ENCODE measurements around the gene MCCC2.
A peak's percentile ranks its signal among the peaks of the same experiment; 100 is the strongest.
"Not testable (repeated sequence)": the region's sequence is repeated elsewhere in the genome, so short reads cannot be mapped to it uniquely, and the experiment has no call there.

The MCCC2 gene

DNA sequence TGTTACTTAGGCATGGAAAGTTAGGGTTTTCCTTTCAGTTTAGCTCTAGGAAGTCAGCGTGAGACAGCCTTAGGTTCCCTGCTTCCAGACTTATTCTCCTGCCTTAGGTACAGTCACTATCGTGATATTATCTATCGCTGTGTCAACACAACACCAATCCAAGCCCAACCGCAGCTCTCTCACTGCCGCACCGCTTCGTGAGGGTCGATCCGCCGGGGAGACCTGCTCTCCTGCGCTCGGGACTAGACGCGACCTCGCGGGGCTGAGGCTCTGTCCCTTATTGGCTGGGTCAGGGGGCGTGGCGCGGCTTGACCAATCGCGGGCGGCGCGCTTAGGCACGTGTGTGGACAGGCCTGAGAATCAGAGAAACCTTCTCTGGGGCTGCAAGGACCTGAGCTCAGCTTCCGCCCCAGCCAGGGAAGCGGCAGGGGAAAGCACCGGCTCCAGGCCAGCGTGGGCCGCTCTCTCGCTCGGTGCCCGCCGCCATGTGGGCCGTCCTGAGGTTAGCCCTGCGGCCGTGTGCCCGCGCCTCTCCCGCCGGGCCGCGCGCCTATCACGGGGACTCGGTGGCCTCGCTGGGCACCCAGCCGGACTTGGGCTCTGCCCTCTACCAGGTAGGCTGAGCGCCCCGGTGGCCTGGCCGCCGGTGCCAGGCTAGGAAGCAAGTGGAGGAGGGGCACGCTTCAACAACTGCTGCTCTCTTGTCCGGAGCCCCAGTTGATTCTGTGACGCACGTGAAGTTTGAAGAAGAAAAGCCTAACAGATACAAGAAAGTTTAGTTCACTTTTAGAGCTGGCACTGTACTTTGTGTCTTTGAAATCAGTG, at the start of gene MCCC2:
Gene MCCC2 (plus strand): TSS at position 400 of the 825 bp plus-strand sequence. CDS start 86 bp downstream, at position 486.
- DNase-seq (ENCODE audit: low spot score): peak; percentile 98

DNA sequence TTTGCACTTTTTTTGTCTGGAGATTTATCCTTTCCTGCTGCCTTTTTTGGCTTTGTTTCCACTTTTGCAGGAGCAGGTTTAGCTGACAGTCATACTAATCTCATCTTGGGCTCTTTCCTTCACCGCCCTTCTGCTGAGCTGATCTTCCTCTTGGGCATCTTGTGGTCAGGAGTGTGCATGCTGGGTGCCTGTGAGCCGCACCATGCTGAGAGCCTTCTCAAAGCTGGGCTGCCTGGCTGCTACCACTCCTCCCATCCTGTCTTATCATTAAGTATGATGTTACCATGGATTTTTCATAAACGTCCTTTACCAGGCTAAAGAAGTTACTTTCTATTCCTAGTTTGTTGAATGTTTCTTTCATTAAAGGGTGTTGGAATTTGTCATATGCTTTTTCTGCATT, 49.5 kb upstream of the MCCC2 start:
- DNase-seq (ENCODE audit: low spot score): no peak

DNA sequence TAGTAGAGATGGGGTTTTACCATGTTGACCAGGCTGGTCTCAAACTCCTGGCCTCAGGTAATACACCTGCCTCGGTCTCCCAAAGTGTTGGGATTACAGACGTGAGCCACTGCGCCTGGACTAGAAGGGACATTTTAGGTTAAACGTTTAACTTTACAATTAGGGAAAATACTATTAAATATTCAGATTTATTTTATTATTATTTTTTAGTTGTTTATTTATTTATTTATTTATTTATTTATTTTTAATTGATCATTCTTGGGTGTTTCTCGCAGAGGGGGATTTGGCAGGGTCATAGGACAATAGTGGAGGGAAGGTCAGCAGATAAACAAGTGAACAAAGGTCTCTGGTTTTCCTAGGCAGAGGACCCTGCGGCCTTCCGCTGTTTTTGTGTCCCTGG, 36.3 kb upstream of the MCCC2 start:
- not testable (repeated sequence) for DNase-seq (ENCODE audit: low spot score)

DNA sequence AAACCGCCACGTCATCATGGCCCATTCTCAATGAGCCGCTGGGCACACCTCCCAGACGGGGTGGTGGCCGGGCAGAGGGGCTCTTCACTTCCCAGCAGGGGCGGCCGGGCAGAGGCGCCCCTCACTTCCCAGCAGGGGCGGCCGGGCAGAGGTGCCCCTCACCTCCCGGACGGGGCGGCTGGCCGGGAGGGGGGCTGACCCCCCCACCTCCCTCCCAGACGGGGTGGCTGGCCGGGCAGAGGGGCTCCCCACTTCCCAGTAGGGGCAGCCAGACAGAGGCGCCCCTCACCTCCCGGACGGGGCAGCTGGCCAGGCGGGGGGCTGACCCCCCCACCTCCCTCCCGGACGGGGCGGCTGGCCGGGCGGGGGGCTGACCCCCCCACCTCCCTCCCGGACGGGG, 35.6 kb upstream of the MCCC2 start:
- not testable (repeated sequence) for DNase-seq (ENCODE audit: low spot score)

DNA sequence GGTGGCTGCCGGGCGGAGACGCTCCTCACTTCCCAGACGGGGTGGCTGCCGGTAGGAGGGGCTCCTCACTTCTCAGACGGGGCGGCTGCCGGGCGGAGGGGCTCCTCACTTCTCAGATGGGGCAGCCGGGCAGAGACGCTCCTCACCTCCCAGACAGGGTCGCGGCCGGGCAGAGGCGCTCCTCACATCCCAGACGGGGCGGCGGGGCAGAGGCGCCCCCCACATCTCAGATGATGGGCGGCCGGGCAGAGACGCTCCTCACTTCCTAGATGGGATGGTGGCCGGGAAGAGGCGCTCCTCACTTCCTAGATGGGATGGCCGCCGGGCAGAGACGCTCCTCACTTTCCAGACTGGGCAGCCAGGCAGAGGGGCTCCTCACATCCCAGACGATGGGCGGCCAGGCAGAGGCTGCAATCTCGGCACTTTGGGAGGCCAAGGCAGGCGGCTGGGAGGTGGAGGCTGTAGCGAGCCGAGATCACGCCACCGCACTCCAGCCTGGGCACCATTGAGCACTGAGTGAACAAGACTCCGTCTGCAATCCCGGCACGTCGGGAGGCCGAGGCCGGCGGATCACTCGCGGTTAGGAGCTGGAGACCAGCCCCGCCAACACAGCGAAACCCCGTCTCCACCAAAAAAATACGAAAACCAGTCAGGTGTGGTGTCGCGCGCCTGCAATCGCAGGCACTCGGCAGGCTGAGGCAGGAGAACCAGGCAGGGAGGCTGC, 35.0 kb upstream of the MCCC2 start:
- not testable (repeated sequence) for DNase-seq (ENCODE audit: low spot score)

DNA sequence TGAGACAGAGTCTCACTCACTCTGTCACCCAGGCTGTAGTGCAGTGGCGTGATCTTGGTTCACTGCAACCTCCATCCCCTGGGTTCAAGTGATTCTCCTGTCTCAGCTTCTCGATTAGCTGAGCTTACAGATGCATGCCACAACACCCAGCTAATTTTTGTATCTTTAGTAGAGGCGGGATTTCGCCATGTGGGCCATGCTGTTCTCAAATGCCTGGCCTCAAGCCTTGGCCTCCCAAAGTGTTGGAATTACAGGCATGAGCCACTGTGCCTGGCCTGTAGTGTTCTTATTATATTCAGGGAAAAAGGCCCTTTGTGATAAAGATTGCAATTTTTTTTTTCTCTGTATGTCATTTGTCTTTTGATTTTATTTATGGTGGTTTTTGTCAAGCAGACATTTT, 24.0 kb upstream of the MCCC2 start:
- DNase-seq (ENCODE audit: low spot score): no peak

DNA sequence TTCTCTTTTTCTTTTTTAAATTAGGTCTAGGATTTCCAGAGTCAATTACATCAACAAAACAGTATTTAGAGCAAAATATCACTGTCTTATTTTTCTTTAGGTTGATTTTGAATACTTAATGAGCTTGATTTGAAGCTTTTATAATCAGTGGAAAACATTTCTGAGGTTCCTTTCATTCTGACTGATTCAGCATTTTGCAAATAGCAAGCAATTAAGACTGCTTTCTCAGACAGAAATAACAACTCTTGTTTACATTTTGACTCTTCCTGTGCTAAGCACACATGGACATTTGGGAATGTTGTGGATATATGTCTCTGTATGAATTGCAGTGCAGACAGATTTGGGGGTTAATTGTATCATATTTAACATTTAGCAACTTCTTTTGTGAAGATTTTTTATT, 22.2 kb upstream of the MCCC2 start:
- DNase-seq (ENCODE audit: low spot score): no peak

DNA sequence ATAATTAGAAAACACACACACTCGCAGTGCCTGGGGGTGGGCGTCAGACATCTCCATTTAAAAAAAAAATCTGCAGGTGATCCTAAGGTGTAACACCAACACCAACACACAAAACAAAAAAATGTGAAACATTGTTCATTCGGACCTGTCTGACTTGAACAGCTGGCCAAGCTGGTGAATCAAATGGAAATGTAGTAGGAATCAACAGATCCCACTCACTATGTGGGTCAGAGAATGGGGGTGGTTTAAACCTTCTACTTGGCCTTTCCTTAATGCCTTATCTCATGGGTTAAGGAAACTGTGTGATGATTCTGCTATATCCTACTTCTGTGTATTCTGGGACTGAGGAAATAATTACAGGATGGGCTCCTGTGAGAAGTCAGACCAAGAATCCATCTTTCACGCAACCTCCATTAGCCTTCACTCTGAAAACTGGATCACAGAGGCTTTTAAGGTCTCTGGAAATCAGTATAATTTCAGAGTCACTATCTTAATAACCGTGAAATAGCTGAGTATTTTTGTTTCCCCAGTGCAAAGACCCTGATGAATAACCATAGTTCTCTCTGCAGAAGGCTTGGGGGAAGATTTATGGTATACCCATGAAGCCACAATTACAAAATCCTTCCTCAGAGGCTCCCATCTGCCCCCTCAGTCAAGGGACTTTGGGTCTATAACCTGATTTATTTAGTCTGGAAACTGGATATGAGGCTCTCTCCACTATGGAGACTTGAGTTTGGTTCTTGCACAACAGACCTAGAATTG, 17.2 kb upstream of the MCCC2 start:
- DNase-seq (ENCODE audit: low spot score): no peak

DNA sequence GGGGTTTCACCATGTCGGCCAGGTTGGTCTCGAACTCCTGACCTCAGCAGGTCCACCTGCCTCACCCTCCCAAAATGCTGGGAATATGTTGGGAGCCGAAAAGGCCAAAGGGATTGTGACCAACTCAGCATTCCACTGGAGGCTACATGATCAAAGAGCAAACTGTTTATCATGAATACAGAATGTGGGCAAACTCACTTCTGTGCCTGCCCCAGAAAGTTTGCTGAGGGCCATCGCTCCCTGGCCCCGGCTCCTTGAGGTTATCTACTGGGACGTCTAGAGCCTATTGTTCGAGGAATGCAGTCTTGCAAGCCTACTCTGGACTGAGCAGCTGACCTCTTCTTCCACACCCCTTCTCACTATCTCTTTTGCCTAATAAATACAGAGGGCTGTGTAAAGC, 15.3 kb upstream of the MCCC2 start:
- not testable (repeated sequence) for DNase-seq (ENCODE audit: low spot score)

DNA sequence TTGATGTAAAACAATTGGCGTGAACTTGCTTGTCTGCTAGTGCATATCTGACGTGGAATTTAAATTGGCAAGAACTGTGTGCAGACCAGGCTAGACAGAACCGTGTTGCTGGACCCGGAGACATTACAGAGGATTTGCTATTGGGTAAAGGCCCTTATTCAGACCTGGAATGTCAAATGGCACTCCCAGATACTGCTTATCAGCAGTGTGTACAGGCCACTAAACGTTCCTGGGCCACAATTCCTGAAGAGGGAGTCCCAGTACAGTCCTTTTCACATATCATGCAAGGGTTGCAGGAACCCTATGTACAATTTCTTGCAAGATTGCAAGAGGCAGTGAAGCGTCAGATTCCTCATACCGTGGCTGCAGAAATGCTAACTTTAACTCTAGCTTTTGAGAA, 13.5 kb upstream of the MCCC2 start:
- DNase-seq (ENCODE audit: low spot score): no peak

DNA sequence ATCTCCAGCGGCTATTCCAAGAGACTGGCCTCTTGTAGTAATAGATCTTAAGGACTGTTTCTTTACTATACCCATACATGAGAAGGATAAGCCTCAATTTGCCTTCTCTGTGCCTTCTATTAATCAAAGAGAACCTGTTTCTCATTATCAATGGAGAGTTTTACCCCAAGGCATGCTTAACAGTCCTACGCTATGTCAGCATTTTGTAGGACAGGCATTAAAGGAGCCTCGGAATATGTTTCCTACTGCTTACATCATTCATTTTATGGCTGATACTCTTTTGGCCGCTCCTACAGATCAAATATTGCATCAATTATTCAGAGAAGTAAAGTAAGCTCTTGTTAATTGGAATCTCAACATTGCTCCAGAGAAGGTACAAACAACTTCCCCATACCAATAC, 11.6 kb upstream of the MCCC2 start:
- DNase-seq (ENCODE audit: low spot score): not testable (repeated sequence)

DNA sequence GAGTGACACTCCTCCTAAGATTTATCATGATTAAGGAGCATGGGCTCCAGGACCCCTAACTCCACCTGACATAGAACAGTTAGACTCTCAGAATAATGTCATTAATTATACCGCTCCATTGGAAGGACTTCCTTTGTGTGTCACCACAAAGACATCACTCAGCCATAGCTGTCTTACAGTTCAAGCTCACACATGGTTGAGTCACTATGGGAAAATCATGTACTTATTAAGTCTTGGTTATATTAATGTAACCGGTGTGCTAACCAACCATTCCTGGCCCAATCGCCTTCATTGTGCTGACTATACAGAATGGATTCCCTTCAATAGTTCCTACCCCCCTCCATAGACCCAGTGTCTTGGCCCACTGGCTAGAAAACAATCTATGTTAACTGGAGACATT, 10.9 kb upstream of the MCCC2 start:
- DNase-seq (ENCODE audit: low spot score): no peak

DNA sequence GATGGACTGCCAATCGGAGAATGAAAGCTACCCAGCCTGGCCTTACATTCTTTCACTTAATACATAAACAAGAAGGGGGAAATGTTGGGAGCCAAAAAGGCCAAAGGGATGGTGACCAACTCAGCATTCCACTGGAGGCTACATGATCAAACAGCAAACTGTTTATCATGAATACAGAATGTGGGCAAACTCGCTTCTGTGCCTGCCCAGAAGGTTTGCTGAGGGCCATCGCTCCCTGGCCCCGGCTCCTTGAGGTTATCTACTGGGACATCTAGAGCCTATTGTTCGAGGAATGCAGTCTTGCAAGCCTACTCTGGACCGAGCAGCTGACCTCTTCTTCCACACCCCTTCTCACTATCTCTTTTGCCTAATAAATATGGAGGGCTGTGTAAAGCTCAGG, 9.3 kb upstream of the MCCC2 start:
- not testable (repeated sequence) for DNase-seq (ENCODE audit: low spot score)

DNA sequence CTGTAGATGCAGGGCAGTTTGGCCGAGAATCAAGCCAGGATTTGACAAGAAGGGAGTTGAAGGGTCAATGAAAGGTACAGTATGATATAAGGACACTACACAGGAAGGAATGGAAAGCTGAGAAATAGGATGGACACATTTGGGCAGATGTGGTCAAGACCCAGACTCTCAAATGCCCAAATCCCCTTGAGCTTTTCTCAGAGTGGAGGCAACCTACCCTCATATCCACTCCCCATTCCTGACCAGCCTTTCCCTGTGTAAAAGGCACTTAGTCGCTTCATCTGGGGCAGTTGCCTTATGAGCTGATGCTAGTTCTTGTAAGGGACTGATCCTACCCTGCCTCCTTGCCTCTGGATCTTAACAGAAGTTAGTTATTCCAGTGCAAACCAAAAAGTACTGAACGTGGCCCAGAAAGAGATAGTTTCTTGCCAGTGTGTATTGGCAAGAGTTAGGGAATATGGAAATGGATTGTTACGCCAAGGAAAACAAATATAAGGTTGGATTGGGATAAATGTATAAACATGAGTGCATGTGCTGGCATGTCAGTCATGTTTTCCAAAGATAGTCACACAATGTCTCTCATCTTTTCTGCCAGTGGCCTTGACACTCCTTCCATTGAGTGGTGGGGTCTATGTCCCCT, 4.1 kb upstream of the MCCC2 start:
- DNase-seq (ENCODE audit: low spot score): no peak

DNA sequence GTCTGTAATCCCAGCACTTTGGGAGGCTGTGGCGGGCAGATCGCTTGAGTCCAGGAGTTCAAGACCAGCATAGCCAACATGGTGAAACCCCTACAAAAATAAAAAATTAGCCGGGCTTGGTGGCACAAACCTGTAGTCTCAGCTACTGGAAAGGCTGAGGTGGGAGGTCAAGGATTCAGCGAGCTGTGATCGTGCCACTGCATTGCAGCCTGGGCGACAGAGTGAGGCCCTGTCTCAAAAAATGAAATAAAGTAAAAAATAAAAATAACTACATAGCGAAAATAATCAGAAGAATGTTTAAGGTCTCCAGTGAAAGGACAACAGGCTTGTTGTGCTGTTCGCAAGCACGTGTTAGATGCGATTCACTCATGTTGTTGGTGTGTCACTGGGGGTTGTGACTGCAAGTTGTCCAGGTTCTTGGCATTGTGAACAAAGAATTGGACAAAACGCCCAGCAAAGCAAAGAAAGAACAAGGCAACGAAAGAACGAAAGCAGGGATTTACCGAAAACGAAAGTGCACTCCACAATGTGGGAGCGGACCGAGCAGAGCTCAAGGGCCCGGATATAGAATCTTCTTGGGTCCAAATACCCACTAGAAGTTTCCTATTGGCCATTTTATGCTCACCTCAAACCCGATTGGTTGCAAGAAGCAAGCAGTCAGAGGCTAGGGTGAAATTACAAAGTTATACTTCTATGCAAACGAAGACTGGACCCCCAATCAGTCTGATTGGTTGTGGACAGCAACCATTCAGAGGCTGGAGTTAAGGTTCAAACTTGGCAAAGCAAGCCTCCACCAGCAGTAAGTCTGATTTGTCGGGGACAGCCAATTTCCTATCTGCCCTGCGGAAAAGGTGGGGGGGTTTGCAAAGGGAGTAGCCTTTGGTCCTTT, 844 bp upstream of the MCCC2 start:
- peak; percentile 90 for DNase-seq (ENCODE audit: low spot score)

DNA sequence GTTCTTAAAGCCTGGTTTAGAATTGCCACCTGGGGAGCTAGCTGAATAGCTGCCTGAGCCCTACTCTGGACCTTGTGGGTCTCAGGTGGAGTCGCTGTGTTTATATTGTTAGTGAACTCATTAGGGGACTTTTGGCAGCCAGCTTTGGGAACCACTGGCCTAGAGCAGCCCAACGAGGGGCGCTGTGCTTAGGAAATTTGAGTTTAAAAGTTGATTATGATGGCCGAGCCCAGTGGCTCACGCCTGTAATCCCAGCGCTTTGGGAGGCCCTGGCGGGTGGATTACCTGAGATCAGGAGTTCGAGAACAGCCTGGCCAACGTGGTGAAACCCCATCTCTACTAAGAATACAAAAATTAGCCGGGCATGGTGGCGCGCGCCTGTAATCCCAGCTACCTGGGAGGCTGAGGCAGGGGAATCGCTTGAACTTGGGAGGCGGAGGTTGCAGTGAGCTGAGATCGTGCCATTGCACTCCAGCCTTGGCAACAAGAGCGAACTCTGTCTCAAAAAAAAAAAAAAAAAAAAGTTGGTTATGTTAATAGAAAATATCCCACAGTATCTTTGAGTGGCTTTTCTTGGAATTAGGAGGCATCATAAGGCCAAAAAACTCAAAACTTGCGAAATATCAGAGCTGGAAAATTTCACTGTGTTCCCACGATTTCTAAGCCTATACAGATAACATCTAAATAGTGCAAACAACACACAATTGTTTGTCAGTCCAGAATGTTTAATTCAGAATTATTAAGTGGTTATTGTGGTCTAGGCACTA, 809 bp downstream of the MCCC2 start:
- DNase-seq (ENCODE audit: low spot score): no peak

DNA sequence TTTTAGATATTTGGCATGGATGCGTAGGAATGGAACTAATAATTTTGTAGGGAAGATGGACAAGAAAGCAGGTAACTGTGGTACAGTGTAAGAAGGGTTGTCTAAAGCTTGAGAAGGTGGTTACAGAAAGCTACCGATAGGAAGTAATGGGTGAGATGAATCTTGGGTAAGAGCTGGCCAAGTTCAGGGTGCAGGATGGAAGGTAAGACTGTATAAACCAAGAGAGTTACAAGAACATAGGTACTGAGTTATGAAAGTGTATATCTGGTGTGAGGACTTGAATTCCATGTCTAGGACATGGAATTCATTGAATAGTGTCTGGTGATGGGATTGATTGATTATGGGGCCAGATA, 1.4 kb downstream of the MCCC2 start:
- DNase-seq (ENCODE audit: low spot score): no peak

DNA sequence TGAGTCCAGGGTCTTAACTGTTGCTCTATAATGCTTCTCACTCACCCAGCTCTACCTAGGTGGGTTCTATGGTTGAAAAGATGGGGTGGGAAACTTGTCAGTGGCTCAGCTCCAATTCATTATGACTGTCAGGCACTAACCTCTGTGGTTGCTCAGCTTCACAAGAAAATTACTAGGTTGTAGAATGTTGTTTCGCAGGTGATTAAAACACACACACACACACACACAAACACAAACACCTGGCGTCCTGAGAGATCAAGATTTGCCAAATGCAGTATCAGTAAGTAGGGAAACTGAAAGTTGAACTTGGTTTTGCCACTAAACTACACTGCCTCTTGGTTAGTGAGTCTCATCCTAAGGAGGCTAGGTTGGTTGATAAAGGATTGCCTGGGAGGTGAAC, 2.8 kb downstream of the MCCC2 start:
- DNase-seq (ENCODE audit: low spot score): no peak

DNA sequence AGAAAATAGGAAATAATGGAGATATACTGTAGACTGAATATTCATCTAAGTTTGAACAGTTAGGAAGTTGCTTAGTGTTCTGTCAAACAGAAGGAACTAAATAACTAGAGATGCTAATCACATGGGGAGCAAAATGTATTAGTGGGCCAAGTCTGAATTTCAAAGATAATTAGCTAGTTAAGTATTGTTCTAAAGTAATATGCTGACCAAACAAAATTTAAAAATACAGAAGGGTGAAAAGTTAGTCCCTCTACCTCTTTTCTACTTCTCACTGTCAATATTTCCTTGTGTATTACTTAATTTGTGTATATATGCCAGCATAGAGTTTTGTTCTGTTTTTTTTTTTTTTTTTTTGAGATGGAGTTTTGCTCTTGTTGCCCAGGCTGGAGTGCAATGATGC, 4.0 kb downstream of the MCCC2 start:
- DNase-seq (ENCODE audit: low spot score): no peak

DNA sequence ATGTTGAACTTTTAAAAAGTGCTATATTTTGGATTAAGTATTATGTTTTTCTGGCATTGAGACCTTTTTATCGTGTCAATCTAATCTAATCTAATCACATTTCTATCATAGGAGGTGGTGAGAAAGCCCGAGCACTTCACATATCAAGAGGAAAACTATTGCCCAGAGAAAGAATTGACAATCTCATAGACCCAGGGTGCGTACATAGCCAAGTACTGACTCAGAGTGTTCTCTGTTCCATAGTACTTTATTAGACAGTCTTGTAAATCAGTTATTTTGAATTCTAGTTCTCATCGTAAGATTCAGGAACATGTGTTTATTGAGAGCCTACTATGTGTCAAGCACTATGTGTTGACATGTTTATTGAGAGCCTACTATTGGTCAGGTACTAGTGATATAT, 9.0 kb downstream of the MCCC2 start:
- no peak for DNase-seq (ENCODE audit: low spot score)

DNA sequence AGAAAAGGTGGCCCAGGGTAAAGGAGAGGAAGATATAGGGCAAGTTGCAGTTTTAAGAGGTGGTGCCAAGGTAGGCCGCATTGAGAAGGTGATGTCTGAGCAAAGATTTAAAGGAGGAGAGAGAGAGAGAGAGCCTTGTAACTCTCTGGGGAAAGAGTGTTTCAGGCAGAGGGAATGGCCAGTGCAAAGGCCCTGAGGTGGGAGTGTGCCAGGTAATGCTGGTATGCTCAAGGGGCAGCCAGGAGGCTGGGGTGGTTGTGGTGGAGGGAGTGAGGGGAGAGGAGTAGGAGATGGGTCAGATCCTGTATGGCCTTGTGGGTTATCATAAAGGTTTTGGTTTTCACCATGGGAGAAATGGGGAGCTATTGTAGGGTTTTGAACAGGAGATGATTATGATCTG, 9.9 kb downstream of the MCCC2 start:
- no peak for DNase-seq (ENCODE audit: low spot score)
